Trophoblast cell (in vitro differentiated cells and primary cell): ENCODE data around the gene FAM222B.

Experiments used
- DNase-seq, 2 donors: peaks; one replicate each; pipeline ENCODE4 v3.0.0-alpha.2; 2016
- H2AFZ ChIP-seq: 2 replicates; pipeline ENCODE4 v1.6.1; 2013; ENCODE audit warnings: low read length, moderate library complexity, mild to moderate bottlenecking; ENCODE audit not compliant: insufficient read depth, poor library complexity
- H2AK5ac ChIP-seq: 2 replicates; pipeline ENCODE4 v1.6.1; 2013; ENCODE audit warnings: mild to moderate bottlenecking, low read length
- H2BK120ac ChIP-seq: 2 replicates; pipeline ENCODE4 v1.6.1; 2013; ENCODE audit warnings: low read length, mild to moderate bottlenecking, moderate library complexity; ENCODE audit not compliant: insufficient read depth, poor library complexity
- H2BK12ac ChIP-seq: 2 replicates; pipeline ENCODE4 v1.6.1; 2013; ENCODE audit warnings: mild to moderate bottlenecking, low read length, moderate library complexity
- H2BK5ac ChIP-seq: 2 replicates; pipeline ENCODE4 v1.6.1; 2013; ENCODE audit warnings: low read length, low read depth, moderate library complexity, mild to moderate bottlenecking; ENCODE audit not compliant: poor library complexity
- H3K14ac ChIP-seq: 2 replicates; pipeline ENCODE4 v1.6.1; 2013; ENCODE audit warnings: mild to moderate bottlenecking, low read length
- H3K18ac ChIP-seq: 2 replicates; pipeline ENCODE4 v1.6.1; 2013; ENCODE audit warnings: mild to moderate bottlenecking, low read length
- H3K23ac ChIP-seq: 2 replicates; pipeline ENCODE4 v1.6.1; 2013; ENCODE audit warnings: low read length
- H3K27ac ChIP-seq: 2 replicates; pipeline ENCODE4 v1.5.1; 2013; ENCODE audit warnings: low read depth, mild to moderate bottlenecking, inconsistent platforms, low read length, moderate library complexity
- H3K27me3 ChIP-seq: 2 replicates; pipeline ENCODE4 v1.6.1; 2013; ENCODE audit warnings: inconsistent platforms, mild to moderate bottlenecking, low read length, moderate library complexity; ENCODE audit not compliant: insufficient read depth
- H3K36me3 ChIP-seq, 2 experiments: 1 replicate in 1 of 2; 2 replicates in 1 of 2; pipeline ENCODE4 v1.6.1; 2013; ENCODE audit warnings: low read length in 2 of 2, mild to moderate bottlenecking in 2 of 2, moderate library complexity in 1 of 2; ENCODE audit not compliant: insufficient read depth in 2 of 2, control insufficient read depth in 1 of 2
- H3K4ac ChIP-seq: 2 replicates; pipeline ENCODE4 v1.6.1; 2013; ENCODE audit warnings: low read depth, mild to moderate bottlenecking, low read length, moderate library complexity
- H3K4me1 ChIP-seq, 2 experiments: 1 replicate in 1 of 2; 2 replicates in 1 of 2; pipeline ENCODE4 v1.6.1; 2013; ENCODE audit warnings: low read length in 2 of 2, mild to moderate bottlenecking in 2 of 2, moderate library complexity in 1 of 2; ENCODE audit not compliant: insufficient read depth in 2 of 2, control insufficient read depth in 1 of 2
- H3K4me2 ChIP-seq: 2 replicates; pipeline ENCODE4 v1.6.1; 2013; ENCODE audit warnings: inconsistent platforms, mild to moderate bottlenecking, low read length, moderate library complexity
- H3K4me3 ChIP-seq: 2 replicates; pipeline ENCODE4 v1.5.1; 2013; ENCODE audit warnings: mild to moderate bottlenecking, low read depth, low read length, inconsistent platforms
- H3K79me1 ChIP-seq: one replicate; pipeline ENCODE4 v1.6.1; 2013; ENCODE audit warnings: low read length
- H3K79me2 ChIP-seq: 2 replicates; pipeline ENCODE4 v1.6.1; 2013; ENCODE audit warnings: low read length, mild to moderate bottlenecking; ENCODE audit not compliant: control insufficient read depth, insufficient read depth, poor library complexity
- H3K9ac ChIP-seq: 2 replicates; pipeline ENCODE4 v1.6.1; 2013; ENCODE audit warnings: mild to moderate bottlenecking, low read length
- H3K9me3 ChIP-seq: 2 replicates; pipeline ENCODE4 v1.6.1; 2013; ENCODE audit warnings: low read depth, mild to moderate bottlenecking, control low read depth, inconsistent platforms, low read length; ENCODE audit not compliant: insufficient read depth
- H4K12ac ChIP-seq: 2 replicates; pipeline ENCODE4 v1.6.1; 2013; ENCODE audit warnings: low read depth, mild to moderate bottlenecking, low read length, moderate library complexity
- H4K8ac ChIP-seq: 2 replicates; pipeline ENCODE4 v1.6.1; 2013; ENCODE audit warnings: low read depth, mild to moderate bottlenecking, low read length, moderate library complexity
- H4K91ac ChIP-seq: one replicate; pipeline ENCODE4 v1.6.1; 2013; ENCODE audit warnings: low read depth, mild to moderate bottlenecking, low read length, moderate library complexity
- WGBS: extraction: QIAGEN DNeasy Blood & Tissue Kit; methylation state at CpG from one replicate; pipeline ENCODE4 v1.1.7; 2013; ENCODE audit warnings: missing lambda C conversion rate; ENCODE audit not compliant: insufficient read length, insufficient coverage; ENCODE audit errors: extremely low coverage; 5-methylcytosine and 5-hydroxymethylcytosine counted together

Gene FAM222B

DNA sequence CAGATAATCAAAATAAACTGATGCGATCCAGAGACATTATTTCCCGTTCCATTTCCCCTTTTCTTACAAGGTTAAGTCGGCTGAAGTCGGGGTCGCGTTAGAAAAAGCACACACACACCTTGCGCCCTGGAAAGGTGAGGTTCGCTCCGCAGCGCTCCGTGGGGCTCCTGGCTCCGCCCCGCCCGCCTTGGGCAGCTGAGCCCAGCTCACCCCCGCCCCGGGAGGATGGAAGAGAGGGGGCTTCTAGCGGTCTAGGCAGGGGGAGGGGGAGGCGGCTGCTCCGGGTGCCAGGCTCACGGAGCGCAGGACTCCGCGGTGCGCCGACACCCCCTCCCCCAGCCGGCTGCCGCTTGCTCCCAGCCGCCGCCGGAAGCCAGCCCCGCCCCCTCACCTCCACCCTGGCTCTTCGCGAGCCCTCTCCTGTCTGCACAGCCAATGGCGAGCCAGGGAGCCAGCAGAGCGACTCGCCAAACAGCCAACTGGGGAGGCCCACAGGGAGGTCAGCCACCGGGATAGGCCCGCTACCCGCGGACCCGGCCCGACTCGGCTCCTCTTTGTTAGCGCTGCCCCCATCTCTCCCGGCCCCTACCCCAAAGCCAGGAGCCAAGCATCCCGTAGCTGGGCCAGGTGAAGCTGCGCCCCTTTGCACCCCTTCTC lies 30.4 kb downstream of the FAM222B start:
- Histone ChIP-seq H3K4ac (peak overlapping the region; percentile 100), H3K36me3 (no peaks in the 10 kb centered on the region), H4K8ac (peak overlapping the region; percentile 96), H4K91ac (peak overlapping the region; percentile 97), H2BK12ac (peak overlapping the region; percentile 27), H2AK5ac (peak overlapping the region; percentile 47), H3K4me1 (peaks cover 0 to 2% of the 10 kb centered on the region in 2 experiments), H2BK5ac (peak overlapping the region; percentile 93), H3K79me1 (peaks cover 8% of the 10 kb centered on the region), H2BK120ac (peak overlapping the region; percentile 95), H3K79me2 (peaks cover 6% of the 10 kb centered on the region), H3K4me3 (peak overlapping the region; percentile 94), H4K12ac (peak overlapping the region; percentile 99), H2AFZ (peak overlapping the region; percentile 99), H3K23ac (no peak overlapping the region), H3K4me2 (peak overlapping the region; percentile 68), H3K14ac (peak overlapping the region; percentile 99), H3K27ac (peak overlapping the region; percentile 66), H3K9me3 (no peaks in the 10 kb centered on the region), H3K18ac (peak overlapping the region; percentile 100), H3K9ac (peak overlapping the region; percentile 89), H3K27me3 (no peaks in the 10 kb centered on the region)
- WGBS = no CpG with 5 or more reads among the region's 47 CpGs
- DNase-seq = peak; percentile 96 to 97

GRCh38 chr17:28811651-28812090 lies 30.9 kb downstream of the FAM222B start:
- Histone ChIP-seq H4K12ac (no peak overlapping the region), H3K36me3 (no peaks in the 10 kb centered on the region), H3K79me2 (peaks cover 6% of the 10 kb centered on the region), H3K9me3 (no peaks in the 10 kb centered on the region), H2BK12ac (no peak overlapping the region), H3K27ac (peak overlapping the region; percentile 53), H2BK5ac (no peak overlapping the region), H3K4ac (peak overlapping the region; percentile 100), H2AK5ac (no peak overlapping the region), H2AFZ (no peak overlapping the region), H3K4me3 (peak overlapping the region; percentile 94), H3K27me3 (no peaks in the 10 kb centered on the region), H4K91ac (no peak overlapping the region), H4K8ac (peak overlapping the region; percentile 29), H3K4me2 (peak overlapping the region; percentile 68), H3K79me1 (peaks cover 8% of the 10 kb centered on the region), H3K23ac (no peak overlapping the region), H3K14ac (peak overlapping the region; percentile 99), H2BK120ac (no peak overlapping the region), H3K9ac (no peak overlapping the region), H3K4me1 (peaks cover 0 to 2% of the 10 kb centered on the region in 2 experiments), H3K18ac (no peak overlapping the region)
- no CpG with 5 or more reads among the region's 6 CpGs for WGBS
- no peak for DNase-seq

DNA sequence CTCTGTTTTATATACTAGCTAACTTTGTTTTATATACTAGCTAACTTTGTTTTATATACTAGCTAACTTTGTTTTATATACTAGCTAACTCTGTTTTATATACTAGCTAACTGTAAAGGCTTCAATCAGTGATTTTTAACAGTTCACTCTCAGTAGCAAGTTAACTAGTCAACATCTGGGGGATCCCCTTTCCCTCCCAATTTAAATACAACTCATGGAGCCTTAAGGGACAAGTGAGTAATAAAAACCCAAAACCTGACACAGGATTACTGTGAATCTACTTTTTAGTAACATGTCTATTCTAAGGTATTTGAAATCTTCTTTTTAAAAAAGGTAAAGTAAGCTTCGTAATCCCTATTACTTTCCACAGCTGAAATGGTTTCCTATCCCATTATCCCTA lies 32.2 kb downstream of the FAM222B start:
- H3K9ac ChIP-seq = no peak overlapping the region
- H2AK5ac ChIP-seq = no peak overlapping the region
- WGBS = no CpG with 5 or more reads among the region's 1 CpG

GRCh38 chr17:28807925-28808634 lies 34.5 kb downstream of the FAM222B start:
- Histone ChIP-seq H2AK5ac (no peak overlapping the region), H3K79me1 (peaks cover 8% of the 10 kb centered on the region), H3K23ac (no peak overlapping the region), H2AFZ (no peak overlapping the region), H3K36me3 (peaks cover 10 to 19% of the 10 kb centered on the region in 2 experiments), H4K12ac (no peak overlapping the region), H3K18ac (no peak overlapping the region), H4K91ac (no peak overlapping the region), H3K9ac (no peak overlapping the region), H2BK5ac (no peak overlapping the region), H2BK12ac (no peak overlapping the region), H3K4me1 (peaks cover 0 to 2% of the 10 kb centered on the region in 2 experiments), H2BK120ac (no peak overlapping the region), H4K8ac (no peak overlapping the region), H3K4ac (peak overlapping the region; percentile 59), H3K27ac (peak overlapping the region; percentile 49), H3K4me3 (no peak overlapping the region), H3K27me3 (no peaks in the 10 kb centered on the region), H3K9me3 (no peaks in the 10 kb centered on the region), H3K79me2 (peaks cover 9% of the 10 kb centered on the region), H3K4me2 (peak overlapping the region; percentile 37), H3K14ac (no peak overlapping the region)
- no CpG with 5 or more reads among the region's 2 CpGs for WGBS
- DNase-seq = no peak

More for the DNA sequence above, 32.2 kb downstream of the FAM222B start:
- Histone ChIP-seq H3K4me3 (no peak overlapping the region), H3K4ac (no peak overlapping the region), H3K36me3 (peaks cover 1 to 7% of the 10 kb centered on the region in 2 experiments), H2BK120ac (no peak overlapping the region), H4K8ac (no peak overlapping the region), H3K23ac (no peak overlapping the region), H3K14ac (no peak overlapping the region), H3K18ac (no peak overlapping the region), H2BK5ac (no peak overlapping the region), H3K4me2 (no peak overlapping the region), H4K12ac (no peak overlapping the region), H3K79me1 (peaks cover 8% of the 10 kb centered on the region), H4K91ac (no peak overlapping the region), H2AFZ (no peak overlapping the region), H3K27ac (no peak overlapping the region), H3K9me3 (no peaks in the 10 kb centered on the region), H3K79me2 (peaks cover 6% of the 10 kb centered on the region), H3K27me3 (no peaks in the 10 kb centered on the region), H3K4me1 (peaks cover 0 to 2% of the 10 kb centered on the region in 2 experiments), H2BK12ac (no peak overlapping the region)
- no peak for DNase-seq
